G401 (cell line): Measurements from ENCODE around the gene CDHR4. TPM values are rescaled to one million over a fixed set of nuclear protein-coding genes. Genes with fewer than 3 reads are reported as not detected.
"Not testable (repeated sequence)": the region's sequence is repeated elsewhere in the genome, so short reads cannot be mapped to it uniquely, and the experiment has no call there.

ENCODE experiments used
- DNase-seq: peaks from one replicate; pipeline ENCODE4 v3.0.0-alpha.2; 2015; ENCODE audit warnings: low spot score
- in situ Hi-C: cut with HindIII; loops from 2 replicates; pipeline ENCODE4 v1.10.0; 2016; ENCODE audit warnings: low sequenced_read_pairs, mixed read lengths
- total RNA-seq: library from RNA; depleted of rRNA; stranded (reverse); fragments of >200 nt; shearing (Covaris generic); gene quantifications from 2 replicates; pipeline ENCODE4 v1.2.3, GENCODE V29; 2014; rRNA removed

Gene CDHR4
- total RNA-seq: not detected in 2 replicates

- no peak for DNase-seq
- in situ Hi-C loops: no loop called here
These were observed at the start of gene CDHR4 for GRCh38 chr3:49799761-49800160. Gene CDHR4, minus strand, starts transcription at chr3:49799873. Its CDS starts 61 bp downstream, at chr3:49799812.

GRCh38 chr3:49845694-49846093 is 46.0 kb upstream of the CDHR4 start:
- in situ Hi-C loops: no loop called here
- no peak for DNase-seq

- in situ Hi-C loops: no loop called here
- no peak for DNase-seq
These were observed 45.0 kb upstream of the CDHR4 start for GRCh38 chr3:49844464-49845183.

GRCh38 chr3:49842843-49843517 is 43.3 kb upstream of the CDHR4 start:
- in situ Hi-C loops: no loop called here
- DNase-seq: no peak

- no peak for DNase-seq
- in situ Hi-C loops: no loop called here
These were observed 42.1 kb upstream of the CDHR4 start for GRCh38 chr3:49841806-49842205.

GRCh38 chr3:49841126-49841696 is 41.5 kb upstream of the CDHR4 start:
- peak; percentile 14 for DNase-seq
- in situ Hi-C loops: no loop called here

- in situ Hi-C loops: no loop called here
- DNase-seq: no peak
These were observed 40.7 kb upstream of the CDHR4 start for GRCh38 chr3:49840388-49840787.

- in situ Hi-C loops: no loop called here
- peak; percentile 87 for DNase-seq
These were observed 39.6 kb upstream of the CDHR4 start for GRCh38 chr3:49839193-49839809.

- DNase-seq: no peak
- in situ Hi-C loops: no loop called here
These were observed 31.7 kb upstream of the CDHR4 start for GRCh38 chr3:49831341-49831740.

GRCh38 chr3:49826016-49826415 is 26.3 kb upstream of the CDHR4 start:
- in situ Hi-C loops: no loop called here

GRCh38 chr3:49823131-49823530 is 23.5 kb upstream of the CDHR4 start:
- in situ Hi-C loops, DNase-seq: not testable (repeated sequence)

More at GRCh38 chr3:49826016-49826415, 26.3 kb upstream of the CDHR4 start:
- DNase-seq: no peak

GRCh38 chr3:49813497-49814174 is 14.0 kb upstream of the CDHR4 start, which contains the start of gene UBA7:
Gene UBA7, minus strand, starts transcription at chr3:49813953. Its CDS starts 166 bp downstream, at chr3:49813787.
- in situ Hi-C loops: no loop called here
- peak; percentile 7 for DNase-seq

- DNase-seq: no peak
- in situ Hi-C loops: no loop called here
These were observed 13.3 kb upstream of the CDHR4 start for GRCh38 chr3:49812916-49813496.

GRCh38 chr3:49807431-49808114 is 7.9 kb upstream of the CDHR4 start:
- in situ Hi-C loops: no loop called here
- DNase-seq: no peak

- in situ Hi-C loops: no loop called here
- DNase-seq: no peak
These were observed 7.2 kb upstream of the CDHR4 start for GRCh38 chr3:49806850-49807249.

- in situ Hi-C loops: no loop called here
- DNase-seq: no peak
These were observed 6.4 kb upstream of the CDHR4 start for GRCh38 chr3:49805897-49806701.

GRCh38 chr3:49805367-49805782 is 5.7 kb upstream of the CDHR4 start:
- in situ Hi-C loops: no loop called here
- DNase-seq: peak; percentile 79
